Progenitor cell of endocrine pancreas (in vitro differentiated cells): ENCODE results near the gene MFAP1. TPM values are rescaled to one million over a fixed set of nuclear protein-coding genes. Genes with fewer than 3 reads are reported as not detected.

Experiments used
- DNase-seq: peaks from one replicate; pipeline ENCODE4 v3.0.0; 2021; ENCODE audit warnings: low spot score; ENCODE audit not compliant: unreplicated experiment
- H3K27ac Mint-ChIP-seq: 2 replicates; pipeline ENCODE4 v1.8.0; 2021; ENCODE audit warnings: mild to moderate bottlenecking, moderate library complexity, mixed read lengths
- H3K27me3 Mint-ChIP-seq: 2 replicates; pipeline ENCODE4 v1.8.0; 2021; ENCODE audit warnings: mixed read lengths
- H3K36me3 Mint-ChIP-seq: 2 replicates; pipeline ENCODE4 v1.8.0; 2022; ENCODE audit warnings: mixed read lengths; ENCODE audit not compliant: insufficient read depth
- H3K4me1 Mint-ChIP-seq: 2 replicates; pipeline ENCODE4 v1.8.0; 2021; ENCODE audit warnings: low read depth, mixed read lengths
- H3K4me3 Mint-ChIP-seq: 2 replicates; pipeline ENCODE4 v1.8.0; 2021; ENCODE audit warnings: low read depth, mild to moderate bottlenecking, moderate library complexity, mixed read lengths
- H3K9me3 Mint-ChIP-seq: 2 replicates; pipeline ENCODE4 v1.8.0; 2021; ENCODE audit warnings: low read depth, mixed read lengths
- microRNA-seq: library from miRNA; unstranded; fragments of <30 nt; microRNA quantifications from one replicate; pipeline ENCODE4 v1.1.0, GENCODE V29; 2020; ENCODE audit warnings: borderline number of aligned reads; ENCODE audit not compliant: unreplicated experiment
- total RNA-seq: library from RNA; stranded (reverse); gene quantifications from 2 replicates; pipeline ENCODE4 v1.2.1, GENCODE V29; 2021
- TF ChIP-seq, protein P1 (sequence below): fragments of 200-600 bp; sonication (generic); IDR thresholded peaks from one replicate; pipeline ENCODE4 v1.5.0; 2021; ENCODE audit warnings: antibody characterized with exemption, mild to moderate bottlenecking; ENCODE audit not compliant: unreplicated experiment

MFAP1 gene
- total RNA-seq, 1 donor from 2014 or later = 37.9 TPM

DNA sequence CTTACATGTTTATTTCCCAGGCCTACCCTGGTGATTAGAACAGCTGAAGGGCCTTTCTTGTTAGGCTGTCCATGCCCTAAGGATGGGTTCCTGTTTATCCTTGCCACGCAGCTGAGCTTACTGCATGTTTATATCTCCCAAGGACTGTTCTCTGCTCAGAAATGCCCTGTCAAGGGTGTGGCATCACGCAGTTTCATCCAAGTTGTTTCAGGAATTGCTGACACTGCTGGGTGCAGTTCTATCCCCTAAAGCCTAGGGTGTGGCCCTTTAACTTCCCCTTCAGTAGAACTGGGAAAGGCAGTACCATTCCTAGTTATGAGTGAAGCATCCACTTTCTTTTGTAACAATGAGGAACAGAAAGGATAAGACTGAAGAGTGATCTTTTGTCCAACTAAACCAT, 52.7 kb downstream of the MFAP1 start:
- H3K27ac Mint-ChIP-seq = no peak overlapping the region
- TF ChIP-seq, protein P1, sequence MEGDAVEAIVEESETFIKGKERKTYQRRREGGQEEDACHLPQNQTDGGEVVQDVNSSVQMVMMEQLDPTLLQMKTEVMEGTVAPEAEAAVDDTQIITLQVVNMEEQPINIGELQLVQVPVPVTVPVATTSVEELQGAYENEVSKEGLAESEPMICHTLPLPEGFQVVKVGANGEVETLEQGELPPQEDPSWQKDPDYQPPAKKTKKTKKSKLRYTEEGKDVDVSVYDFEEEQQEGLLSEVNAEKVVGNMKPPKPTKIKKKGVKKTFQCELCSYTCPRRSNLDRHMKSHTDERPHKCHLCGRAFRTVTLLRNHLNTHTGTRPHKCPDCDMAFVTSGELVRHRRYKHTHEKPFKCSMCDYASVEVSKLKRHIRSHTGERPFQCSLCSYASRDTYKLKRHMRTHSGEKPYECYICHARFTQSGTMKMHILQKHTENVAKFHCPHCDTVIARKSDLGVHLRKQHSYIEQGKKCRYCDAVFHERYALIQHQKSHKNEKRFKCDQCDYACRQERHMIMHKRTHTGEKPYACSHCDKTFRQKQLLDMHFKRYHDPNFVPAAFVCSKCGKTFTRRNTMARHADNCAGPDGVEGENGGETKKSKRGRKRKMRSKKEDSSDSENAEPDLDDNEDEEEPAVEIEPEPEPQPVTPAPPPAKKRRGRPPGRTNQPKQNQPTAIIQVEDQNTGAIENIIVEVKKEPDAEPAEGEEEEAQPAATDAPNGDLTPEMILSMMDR = no peak
- H3K4me1 Mint-ChIP-seq = peaks cover 2% of the 10 kb centered on the region
- H3K4me3 Mint-ChIP-seq = no peak overlapping the region
- no peaks in the 10 kb centered on the region for H3K9me3 Mint-ChIP-seq
- peaks cover 38% of the 10 kb centered on the region for H3K36me3 Mint-ChIP-seq
- DNase-seq = no peak
- H3K27me3 Mint-ChIP-seq = no peaks in the 10 kb centered on the region

DNA sequence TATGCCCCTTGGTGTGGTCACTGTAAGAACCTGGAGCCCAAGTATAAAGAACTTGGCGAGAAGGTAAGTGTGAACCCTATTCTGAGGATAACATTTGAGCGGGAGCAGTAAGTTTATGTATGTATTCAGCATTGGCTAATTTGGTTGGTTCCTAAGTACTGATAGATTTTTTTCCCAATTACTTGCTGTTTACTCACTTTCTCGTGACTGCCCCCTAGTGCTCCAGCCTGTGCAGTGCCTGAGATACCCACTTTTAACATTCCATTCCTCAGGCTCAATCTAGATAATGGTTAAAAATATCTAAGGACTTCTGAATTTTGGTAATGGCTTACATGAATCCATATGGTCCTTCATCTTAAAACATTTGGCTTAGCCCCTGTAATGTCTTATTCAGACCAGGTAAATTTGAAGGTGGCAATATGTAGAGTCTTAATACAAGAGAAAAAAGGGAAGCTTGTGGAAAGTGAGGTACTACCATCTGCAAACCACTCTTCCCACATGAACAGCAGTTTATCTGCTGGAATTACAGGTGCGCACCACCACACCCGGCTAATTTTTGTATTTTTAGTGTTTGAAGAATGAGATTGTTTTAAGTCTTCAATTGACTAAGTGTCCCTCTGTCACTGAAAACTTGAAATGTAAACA, 54.8 kb downstream of the MFAP1 start:
- Mint-ChIP-seq H3K4me3 (no peak overlapping the region), H3K27me3 (no peaks in the 10 kb centered on the region), H3K4me1 (no peaks in the 10 kb centered on the region), H3K27ac (peak overlapping the region; percentile 59), H3K36me3 (peaks cover 48% of the 10 kb centered on the region), H3K9me3 (no peaks in the 10 kb centered on the region)
- TF ChIP-seq, protein P1 = peak; percentile 82
- peak; percentile 33 for DNase-seq

DNA sequence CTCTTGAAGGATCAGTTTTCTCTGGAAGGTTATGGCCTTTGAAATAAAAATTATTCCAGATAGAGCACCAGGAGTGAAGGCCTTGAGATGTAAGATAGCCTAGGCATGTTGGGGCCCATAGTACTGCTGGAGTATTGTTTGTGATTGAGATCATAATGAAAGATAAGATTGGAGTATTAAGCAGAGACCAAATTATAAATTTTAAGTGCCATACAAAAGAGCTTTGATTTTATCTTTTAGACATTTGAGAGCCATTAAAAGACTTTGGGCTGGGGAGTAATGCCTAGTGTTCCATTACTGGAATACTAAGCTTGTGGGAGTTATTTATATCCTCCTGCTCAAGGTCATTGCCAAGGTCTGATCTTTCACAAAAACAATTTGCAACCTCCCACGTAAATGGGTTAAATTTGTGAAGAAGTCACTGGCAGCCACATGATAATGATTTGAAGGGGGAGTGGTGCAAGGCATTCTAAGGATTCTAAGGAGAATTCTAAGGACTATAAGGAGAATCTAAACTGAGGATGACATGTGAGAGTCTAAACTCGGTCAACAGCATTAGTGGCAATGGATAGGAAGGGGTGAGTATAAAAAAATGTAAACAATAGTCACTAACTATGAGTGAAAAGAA, 60.6 kb downstream of the MFAP1 start:
- TF ChIP-seq, protein P1 = no peak
- peaks cover 39% of the 10 kb centered on the region for H3K36me3 Mint-ChIP-seq
- DNase-seq = no peak
- no peaks in the 10 kb centered on the region for H3K4me1 Mint-ChIP-seq
- H3K27me3 Mint-ChIP-seq = no peaks in the 10 kb centered on the region
- H3K4me3 Mint-ChIP-seq = no peak overlapping the region
- H3K9me3 Mint-ChIP-seq = no peaks in the 10 kb centered on the region
- H3K27ac Mint-ChIP-seq = no peak overlapping the region

DNA sequence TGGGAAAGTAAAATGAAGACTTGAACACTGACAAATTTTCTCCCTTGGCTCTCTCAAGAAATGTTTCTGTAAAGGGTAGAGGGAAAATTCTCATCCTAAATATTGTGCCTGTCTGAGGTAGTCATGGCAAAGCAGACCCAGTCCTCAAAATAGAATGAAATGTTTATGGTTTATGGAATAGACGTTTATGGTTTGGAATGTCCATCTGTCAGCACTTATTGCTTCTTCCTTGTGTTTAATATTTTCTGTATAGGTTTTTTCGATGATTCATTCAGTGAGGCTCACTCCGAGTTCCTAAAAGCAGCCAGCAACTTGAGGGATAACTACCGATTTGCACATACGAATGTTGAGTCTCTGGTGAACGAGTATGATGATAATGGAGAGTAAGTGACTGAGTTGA, 61.7 kb downstream of the MFAP1 start:
- Mint-ChIP-seq H3K27me3 (no peaks in the 10 kb centered on the region), H3K27ac (peak overlapping the region; percentile 31), H3K36me3 (peaks cover 30% of the 10 kb centered on the region), H3K4me1 (no peaks in the 10 kb centered on the region), H3K9me3 (no peaks in the 10 kb centered on the region), H3K4me3 (no peak overlapping the region)
- no peak for DNase-seq
- TF ChIP-seq, protein P1 = no peak

Small RNAs within 50 kb of the gene (microRNA-seq; reads per million reads assigned to microRNA genes)
- gene MIR1282 = not detected

Other genes with a start within 250 kb of the MFAP1 start
- gene PPIP5K1, start 234.5 kb downstream of the MFAP1 start, total RNA-seq = 52.1 and 53.7 TPM in 2 replicates
- gene CKMT1B, start 230.7 kb downstream of the MFAP1 start, total RNA-seq = 1.8 and 3.3 TPM in 2 replicates
- 0.81 and 1.6 TPM in 2 replicates for gene STRC, start 205.9 kb downstream of the MFAP1 start, total RNA-seq
- 7.7 and 10.7 TPM in 2 replicates for gene CATSPER2, start 175.8 kb downstream of the MFAP1 start, total RNA-seq
- 4.0 TPM in 2 replicates for gene CKMT1A, start 130.8 kb downstream of the MFAP1 start, total RNA-seq
- gene PDIA3, start 78.3 kb downstream of the MFAP1 start, total RNA-seq = 520 and 525 TPM in 2 replicates
- 2.1 and 3.8 TPM in 2 replicates for gene ELL3, start 47.7 kb downstream of the MFAP1 start, total RNA-seq
- gene SERF2, start 32.4 kb downstream of the MFAP1 start, total RNA-seq = 597 and 612 TPM in 2 replicates
- 0.33 and 0.36 TPM in 2 replicates for gene SERINC4, start 24.5 kb downstream of the MFAP1 start, total RNA-seq
- gene HYPK, start 24.1 kb downstream of the MFAP1 start, total RNA-seq = 14.6 and 20.0 TPM in 2 replicates
- gene WDR76, start 2.3 kb upstream of the MFAP1 start, total RNA-seq = 11.2 and 11.3 TPM in 2 replicates